HCT116 (cell line): ENCODE measurements around the gene BORCS8.

Experiments used
- CEBPB ChIP-seq: IDR thresholded peaks from 2 replicates; pipeline ENCODE4 v1.6.1; 2012; ENCODE audit warnings: low read depth
- CTCF ChIP-seq, 3 experiments: fragments of 200-600 bp in 1 of 3; sonication (generic) in 1 of 3; IDR thresholded peaks in 2 of 3; conservative IDR thresholded peaks in 1 of 3; 2 replicates each; pipeline ENCODE4 v1.5.1; 2012 to 2017; ENCODE audit warnings: low read depth in 2 of 3, low read length in 2 of 3, antibody characterized with exemption in 1 of 3, borderline replicate concordance in 1 of 3, control low read depth in 1 of 3, mild to moderate bottlenecking in 1 of 3, mixed read lengths in 1 of 3, mixed run types in 1 of 3, moderate library complexity in 1 of 3; ENCODE audit not compliant: insufficient read depth in 1 of 3
- EZH2phosphoT487 ChIP-seq: fragments of 200-600 bp; IDR thresholded peaks from 2 replicates; pipeline ENCODE4 v1.6.1; 2018; ENCODE audit warnings: antibody characterized with exemption, borderline replicate concordance
- FOSL1 ChIP-seq: IDR thresholded peaks from 2 replicates; pipeline ENCODE4 v1.6.1; 2012; ENCODE audit warnings: low read depth
- POLR2A ChIP-seq: IDR thresholded peaks from 2 replicates; pipeline ENCODE4 v1.7.0; 2011; ENCODE audit warnings: borderline replicate concordance; ENCODE audit not compliant: insufficient read depth, insufficient read length; ENCODE audit errors: extremely low read depth
- YY1 ChIP-seq: IDR thresholded peaks from 2 replicates; pipeline ENCODE4 v1.6.1; 2011; ENCODE audit warnings: low read length, low read depth, moderate library complexity, mild to moderate bottlenecking; ENCODE audit not compliant: insufficient replicate concordance; ENCODE audit errors: extremely low read depth
- ZNF274 ChIP-seq: fragments of 200-500 bp; sonication (Bioruptor generic); IDR thresholded peaks from 2 replicates; pipeline ENCODE4 v1.6.1; 2014; ENCODE audit warnings: mild to moderate bottlenecking, low read depth, low read length, inconsistent platforms
- TF ChIP-seq, protein P1 (sequence below): IDR thresholded peaks from 2 replicates; pipeline ENCODE4 v1.6.1; 2011; ENCODE audit warnings: mild to moderate bottlenecking, low read length, moderate library complexity; ENCODE audit not compliant: insufficient replicate concordance; ENCODE audit errors: extremely low read depth

DNA sequence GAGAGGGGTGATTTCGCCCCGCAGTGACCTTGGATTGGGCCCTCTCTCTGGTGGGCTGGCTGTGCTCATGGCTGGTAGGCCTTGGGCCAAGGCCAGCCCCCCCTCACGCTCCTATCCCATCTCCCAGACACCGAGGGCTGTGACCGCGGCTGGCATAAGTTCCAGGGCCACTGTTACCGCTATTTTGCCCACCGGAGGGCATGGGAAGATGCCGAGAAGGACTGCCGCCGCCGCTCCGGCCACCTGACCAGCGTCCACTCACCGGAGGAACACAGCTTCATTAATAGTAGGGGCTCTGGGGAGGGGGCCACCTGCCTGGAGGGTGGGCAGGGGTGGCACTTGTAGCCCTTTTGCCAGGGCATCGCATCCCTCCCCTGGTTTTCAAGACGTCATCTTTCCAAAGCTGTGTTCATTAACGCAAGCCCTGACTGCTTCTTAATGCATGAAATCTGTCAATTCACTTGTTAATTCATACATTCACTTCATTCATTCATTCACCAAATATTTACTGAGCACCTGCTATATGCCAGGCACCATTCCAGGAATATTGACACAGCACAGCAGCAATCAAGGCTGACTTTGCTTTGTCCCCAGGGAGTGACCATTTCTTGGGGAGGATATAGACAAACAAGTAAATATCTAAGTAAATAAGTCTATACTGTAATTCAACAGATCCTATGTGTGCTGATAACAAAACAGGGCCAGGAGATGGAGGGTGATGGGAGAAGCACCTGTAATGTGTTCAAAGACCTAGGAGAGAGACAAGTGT lies 46.4 kb upstream of the BORCS8 start:
- TF ChIP-seq POLR2A (no peak), CTCF (IDR thresholded peaks at IDR 0.05 in 2 of 3, conservative IDR thresholded peaks at IDR 0.05 in 1 of 3; ENCODE audit: borderline replicate concordance in 1 of 3, insufficient read depth in 1 of 3, low read depth in 2 of 3, low read length in 2 of 3) (no peak), ZNF274 (no peak), FOSL1 (no peak), EZH2phosphoT487 (no peak), YY1 (no peak), CEBPB (no peak)
- TF ChIP-seq, protein P1, sequence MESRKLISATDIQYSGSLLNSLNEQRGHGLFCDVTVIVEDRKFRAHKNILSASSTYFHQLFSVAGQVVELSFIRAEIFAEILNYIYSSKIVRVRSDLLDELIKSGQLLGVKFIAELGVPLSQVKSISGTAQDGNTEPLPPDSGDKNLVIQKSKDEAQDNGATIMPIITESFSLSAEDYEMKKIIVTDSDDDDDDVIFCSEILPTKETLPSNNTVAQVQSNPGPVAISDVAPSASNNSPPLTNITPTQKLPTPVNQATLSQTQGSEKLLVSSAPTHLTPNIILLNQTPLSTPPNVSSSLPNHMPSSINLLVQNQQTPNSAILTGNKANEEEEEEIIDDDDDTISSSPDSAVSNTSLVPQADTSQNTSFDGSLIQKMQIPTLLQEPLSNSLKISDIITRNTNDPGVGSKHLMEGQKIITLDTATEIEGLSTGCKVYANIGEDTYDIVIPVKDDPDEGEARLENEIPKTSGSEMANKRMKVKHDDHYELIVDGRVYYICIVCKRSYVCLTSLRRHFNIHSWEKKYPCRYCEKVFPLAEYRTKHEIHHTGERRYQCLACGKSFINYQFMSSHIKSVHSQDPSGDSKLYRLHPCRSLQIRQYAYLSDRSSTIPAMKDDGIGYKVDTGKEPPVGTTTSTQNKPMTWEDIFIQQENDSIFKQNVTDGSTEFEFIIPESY, result no peak
